ENCODE data around the gene SLC1A5.

- TF ChIP-seq, protein P1, sequence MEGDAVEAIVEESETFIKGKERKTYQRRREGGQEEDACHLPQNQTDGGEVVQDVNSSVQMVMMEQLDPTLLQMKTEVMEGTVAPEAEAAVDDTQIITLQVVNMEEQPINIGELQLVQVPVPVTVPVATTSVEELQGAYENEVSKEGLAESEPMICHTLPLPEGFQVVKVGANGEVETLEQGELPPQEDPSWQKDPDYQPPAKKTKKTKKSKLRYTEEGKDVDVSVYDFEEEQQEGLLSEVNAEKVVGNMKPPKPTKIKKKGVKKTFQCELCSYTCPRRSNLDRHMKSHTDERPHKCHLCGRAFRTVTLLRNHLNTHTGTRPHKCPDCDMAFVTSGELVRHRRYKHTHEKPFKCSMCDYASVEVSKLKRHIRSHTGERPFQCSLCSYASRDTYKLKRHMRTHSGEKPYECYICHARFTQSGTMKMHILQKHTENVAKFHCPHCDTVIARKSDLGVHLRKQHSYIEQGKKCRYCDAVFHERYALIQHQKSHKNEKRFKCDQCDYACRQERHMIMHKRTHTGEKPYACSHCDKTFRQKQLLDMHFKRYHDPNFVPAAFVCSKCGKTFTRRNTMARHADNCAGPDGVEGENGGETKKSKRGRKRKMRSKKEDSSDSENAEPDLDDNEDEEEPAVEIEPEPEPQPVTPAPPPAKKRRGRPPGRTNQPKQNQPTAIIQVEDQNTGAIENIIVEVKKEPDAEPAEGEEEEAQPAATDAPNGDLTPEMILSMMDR (IDR thresholded peaks at IDR 0.05), result no peak
- TF ChIP-seq EP300 (IDR thresholded peaks at IDR 0.05), result no peak
- no peak for TF ChIP-seq POLR2AphosphoS5 (IDR thresholded peaks at IDR 0.05)
Observed at GRCh38 chr19:46736531-46737297, 51.7 kb downstream of the SLC1A5 start.
